Hepatocyte (in vitro differentiated cells): ENCODE measurements around the gene NDUFB10. TPM values are rescaled to one million over a fixed set of nuclear protein-coding genes. Genes with fewer than 3 reads are reported as not detected.

Experiments
- DNase-seq: peaks from one replicate; pipeline ENCODE4 v3.0.0-alpha.2; 2016; ENCODE audit warnings: low spot score
- H2AFZ ChIP-seq: fragments of 200-600 bp; sonication (generic); 2 replicates; pipeline ENCODE4 v1.6.0; 2016; ENCODE audit warnings: antibody characterized with exemption, mild to moderate bottlenecking
- H3K27ac ChIP-seq: fragments of 200-600 bp; sonication (generic); 2 replicates; pipeline ENCODE4 v1.5.1; 2016; ENCODE audit warnings: mild to moderate bottlenecking
- H3K27me3 ChIP-seq: fragments of 200-600 bp; sonication (generic); 2 replicates; pipeline ENCODE4 v1.6.1; 2016
- H3K36me3 ChIP-seq: fragments of 200-600 bp; sonication (generic); replicated peaks from 2 replicates; pipeline ENCODE4 v1.5.1; 2016; ENCODE audit warnings: low read depth; ENCODE audit not compliant: insufficient read depth
- H3K4me1 ChIP-seq: fragments of 200-600 bp; sonication (generic); 2 replicates; pipeline ENCODE4 v1.5.1; 2016; ENCODE audit warnings: mild to moderate bottlenecking, moderate library complexity; ENCODE audit not compliant: insufficient read depth
- H3K4me2 ChIP-seq: fragments of 200-600 bp; sonication (generic); 2 replicates; pipeline ENCODE4 v1.6.0; 2016
- H3K4me3 ChIP-seq: fragments of 200-600 bp; sonication (generic); 2 replicates; pipeline ENCODE4 v1.5.1; 2016; ENCODE audit warnings: mild to moderate bottlenecking
- H3K79me2 ChIP-seq: fragments of 200-600 bp; sonication (generic); 2 replicates; pipeline ENCODE4 v1.6.0; 2017; ENCODE audit warnings: mild to moderate bottlenecking
- H3K9me2 ChIP-seq: fragments of 200-600 bp; sonication (generic); replicated peaks from 2 replicates; pipeline ENCODE4 v1.6.0; 2017; ENCODE audit warnings: mild to moderate bottlenecking; ENCODE audit not compliant: insufficient read depth
- H3K9me3 ChIP-seq: fragments of 200-600 bp; sonication (generic); 2 replicates; pipeline ENCODE4 v1.5.1; 2016; ENCODE audit warnings: low read depth, mild to moderate bottlenecking
- H4K20me1 ChIP-seq: fragments of 200-600 bp; sonication (generic); 2 replicates; pipeline ENCODE4 v1.6.0; 2016; ENCODE audit warnings: mild to moderate bottlenecking; ENCODE audit not compliant: insufficient read depth, poor library complexity, severe bottlenecking
- CTCF ChIP-seq: fragments of 200-600 bp; sonication (generic); IDR thresholded peaks from 2 replicates; pipeline ENCODE4 v1.5.1; 2016; ENCODE audit warnings: antibody characterized with exemption, mild to moderate bottlenecking; ENCODE audit not compliant: poor library complexity
- EZH2 ChIP-seq: fragments of 200-600 bp; sonication (generic); IDR thresholded peaks from 2 replicates; pipeline ENCODE4 v1.6.1; 2016; ENCODE audit warnings: antibody characterized with exemption, mild to moderate bottlenecking, borderline replicate concordance
- EZH2phosphoT487 ChIP-seq: fragments of 200-600 bp; sonication (generic); IDR thresholded peaks from one replicate; pipeline ENCODE4 v1.6.1; 2018; ENCODE audit warnings: antibody characterized with exemption, mild to moderate bottlenecking, low read depth, moderate library complexity; ENCODE audit not compliant: unreplicated experiment, severe bottlenecking
- WGBS: methylation state at CpG from one replicate; pipeline ENCODE4 v1.1.6; 2016; ENCODE audit warnings: low lambda C conversion rate; ENCODE audit errors: missing lambda C conversion rate; 5-methylcytosine and 5-hydroxymethylcytosine counted together
- polyA plus RNA-seq: library from polyadenylated mRNA; unstranded; fragments of >200 nt; fragmentation: Nextera tagmentation; extraction: Ambion mirVana; gene quantifications from 2 replicates; pipeline ENCODE4 v1.2.1, GENCODE V29; 2016
- total RNA-seq: library from RNA; depleted of rRNA; stranded (reverse); fragments of >200 nt; gene quantifications from 2 replicates; pipeline ENCODE4 v1.2.3, GENCODE V29; 2014

Gene NDUFB10
- total and polyA plus RNA-seq, 2 experiments from 2014 or later, result 234 to 244 TPM

GRCh38 chr16:1980770-1981087 is 21.4 kb downstream of the NDUFB10 start:
- H3K4me2 ChIP-seq, result peak overlapping the region; percentile 75
- peaks cover 13% of the 10 kb centered on the region for H3K79me2 ChIP-seq
- whole genome bisulfite sequencing, result 66% methylated on average over 16 of the region's 16 CpGs

DNA sequence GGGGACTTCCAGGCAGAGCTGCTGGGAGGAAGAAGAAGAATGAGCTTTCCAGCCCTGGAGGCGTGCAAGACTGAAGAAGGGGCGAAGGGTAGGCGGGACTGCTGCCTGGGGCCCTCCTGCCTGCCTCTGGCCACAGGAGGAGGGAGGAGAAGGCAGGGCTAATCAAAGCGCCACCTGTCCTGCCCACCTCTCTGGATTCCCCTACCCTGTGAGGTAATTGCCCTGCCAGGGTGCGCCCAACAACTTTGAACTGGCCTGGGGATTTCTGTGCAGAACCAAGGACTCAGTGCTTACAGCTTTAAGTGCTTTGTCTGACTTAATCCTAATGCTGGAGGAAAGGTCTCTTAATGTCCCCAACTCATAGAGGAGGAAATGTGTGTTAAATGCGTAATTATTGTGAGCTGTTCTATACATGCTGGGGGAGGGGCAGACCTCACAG is 22.1 kb downstream of the NDUFB10 start, which contains the start of gene NOXO1:
TSS of gene NOXO1 (minus strand) at position 72 of the 439 bp plus-strand sequence. CDS start 290 bp downstream, outside the sequence.
- H4K20me1 ChIP-seq, result peaks cover 3% of the 10 kb centered on the region
- no peak within 1 kb of the TSS for H3K4me3 ChIP-seq
- H3K27ac ChIP-seq, result no peak within 1 kb of the TSS
- peaks cover 39% of the 10 kb centered on the region for H3K27me3 ChIP-seq
- no peaks in the 10 kb centered on the region for H3K36me3 ChIP-seq
- 69% methylated on average over 6 of the region's 6 CpGs for whole genome bisulfite sequencing
- peaks cover 29% of the 10 kb centered on the region for H3K4me1 ChIP-seq
- peaks cover 18% of the 10 kb centered on the region for H3K79me2 ChIP-seq
- no peak for TF ChIP-seq EZH2phosphoT487
- no peak within 1 kb of the TSS for H2AFZ ChIP-seq
- H3K9me2 ChIP-seq, result no peaks in the 10 kb centered on the region
- no peaks in the 10 kb centered on the region for H3K9me3 ChIP-seq
- no peak for DNase-seq
- peak within 1 kb of the TSS; percentile 75 for H3K4me2 ChIP-seq

More at GRCh38 chr16:1980770-1981087, 21.4 kb downstream of the NDUFB10 start:
- no peaks in the 10 kb centered on the region for H3K36me3 ChIP-seq
- no peak overlapping the region for H3K27ac ChIP-seq
- H3K4me1 ChIP-seq, result peaks cover 29% of the 10 kb centered on the region
- TF ChIP-seq EZH2phosphoT487, result no peak
- TF ChIP-seq EZH2, result no peak
- no peak for TF ChIP-seq CTCF
- H3K9me2 ChIP-seq, result no peaks in the 10 kb centered on the region
- peaks cover 39% of the 10 kb centered on the region for H3K27me3 ChIP-seq
- DNase-seq, result no peak
- no peaks in the 10 kb centered on the region for H4K20me1 ChIP-seq
- no peak overlapping the region for H3K4me3 ChIP-seq
- H3K9me3 ChIP-seq, result no peaks in the 10 kb centered on the region
- H2AFZ ChIP-seq, result no peak overlapping the region

DNA sequence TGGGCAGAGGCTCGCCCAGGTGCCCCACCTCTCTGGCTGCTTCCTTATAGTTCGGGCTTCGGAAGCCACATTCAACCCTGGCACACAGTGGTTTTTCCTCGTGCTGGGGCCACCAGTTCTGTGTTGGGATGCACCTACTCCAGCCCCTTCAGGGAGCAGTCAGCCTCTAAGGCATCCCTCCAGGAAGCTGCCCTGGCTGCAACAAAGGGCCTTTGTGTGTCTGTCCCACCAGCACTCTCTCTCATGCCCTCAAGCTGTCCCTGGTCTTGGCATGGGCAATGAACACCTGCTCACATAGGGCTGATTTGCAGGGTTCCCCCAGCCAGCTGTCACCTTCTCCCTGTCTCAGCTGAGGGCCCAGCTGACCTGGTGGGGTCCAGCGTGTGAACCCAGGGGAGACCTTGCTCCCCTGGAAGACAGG is 22.7 kb downstream of the NDUFB10 start:
- 75% methylated on average over 5 of the region's 5 CpGs for WGBS
- no peak overlapping the region for H3K4me2 ChIP-seq
- H3K9me2 ChIP-seq, result no peaks in the 10 kb centered on the region
- TF ChIP-seq EZH2 (no peak), EZH2phosphoT487 (no peak), CTCF (no peak)
- no peak overlapping the region for H3K27ac ChIP-seq
- peaks cover 22% of the 10 kb centered on the region for H3K79me2 ChIP-seq
- H3K9me3 ChIP-seq, result no peaks in the 10 kb centered on the region
- H3K27me3 ChIP-seq, result peaks cover 39% of the 10 kb centered on the region
- H3K4me1 ChIP-seq, result peaks cover 29% of the 10 kb centered on the region
- H2AFZ ChIP-seq, result no peak overlapping the region
- H4K20me1 ChIP-seq, result peaks cover 3% of the 10 kb centered on the region
- H3K36me3 ChIP-seq, result no peaks in the 10 kb centered on the region
- no peak for DNase-seq
- H3K4me3 ChIP-seq, result no peak overlapping the region

DNA sequence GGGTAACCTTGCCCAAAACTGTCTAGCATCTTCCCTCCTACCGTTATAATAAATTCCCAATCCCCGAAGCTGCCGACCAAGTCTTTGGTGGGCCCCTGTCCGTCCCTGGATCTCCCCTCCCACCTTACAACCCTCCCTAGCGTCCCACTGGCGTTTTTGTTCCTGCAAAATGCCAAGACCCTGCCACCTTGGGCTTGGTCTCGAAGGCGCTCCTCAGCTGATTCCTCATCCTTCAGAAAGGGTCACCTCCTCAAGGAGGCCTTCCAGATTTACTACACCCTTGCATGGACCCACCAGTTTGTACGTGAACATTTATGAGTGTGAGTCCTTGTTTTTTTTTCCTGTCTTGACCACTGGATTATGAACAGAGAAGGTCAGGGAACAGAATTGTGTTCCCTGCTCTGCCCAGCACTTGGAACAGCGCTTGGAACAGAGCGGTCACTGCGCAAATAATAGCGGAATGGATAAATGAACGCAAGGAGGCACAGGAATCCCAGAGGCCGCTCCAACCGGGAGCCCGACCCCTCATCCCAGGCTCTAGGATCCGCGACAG is 23.7 kb downstream of the NDUFB10 start:
- H3K4me3 ChIP-seq, result no peak overlapping the region
- DNase-seq, result no peak
- no peaks in the 10 kb centered on the region for H3K9me3 ChIP-seq
- H3K36me3 ChIP-seq, result no peaks in the 10 kb centered on the region
- peak overlapping the region; percentile 70 for H2AFZ ChIP-seq
- H3K79me2 ChIP-seq, result peaks cover 22% of the 10 kb centered on the region
- peaks cover 39% of the 10 kb centered on the region for H3K27me3 ChIP-seq
- H3K4me2 ChIP-seq, result peak overlapping the region; percentile 96
- no peak for TF ChIP-seq EZH2
- peak; percentile 30 for TF ChIP-seq CTCF
- peaks cover 3% of the 10 kb centered on the region for H4K20me1 ChIP-seq
- H3K9me2 ChIP-seq, result no peaks in the 10 kb centered on the region
- H3K27ac ChIP-seq, result peak overlapping the region; percentile 96
- peaks cover 29% of the 10 kb centered on the region for H3K4me1 ChIP-seq
- 34% methylated on average over 19 of the region's 19 CpGs for WGBS
